ENCODE results near the gene PTPRD. TPM values are rescaled to one million over a fixed set of nuclear protein-coding genes. Genes with fewer than 3 reads are reported as not detected.

PTPRD gene
- total RNA-seq, 2 experiments from 2014 or later, result 0.03 TPM; not detected in 1

DNA sequence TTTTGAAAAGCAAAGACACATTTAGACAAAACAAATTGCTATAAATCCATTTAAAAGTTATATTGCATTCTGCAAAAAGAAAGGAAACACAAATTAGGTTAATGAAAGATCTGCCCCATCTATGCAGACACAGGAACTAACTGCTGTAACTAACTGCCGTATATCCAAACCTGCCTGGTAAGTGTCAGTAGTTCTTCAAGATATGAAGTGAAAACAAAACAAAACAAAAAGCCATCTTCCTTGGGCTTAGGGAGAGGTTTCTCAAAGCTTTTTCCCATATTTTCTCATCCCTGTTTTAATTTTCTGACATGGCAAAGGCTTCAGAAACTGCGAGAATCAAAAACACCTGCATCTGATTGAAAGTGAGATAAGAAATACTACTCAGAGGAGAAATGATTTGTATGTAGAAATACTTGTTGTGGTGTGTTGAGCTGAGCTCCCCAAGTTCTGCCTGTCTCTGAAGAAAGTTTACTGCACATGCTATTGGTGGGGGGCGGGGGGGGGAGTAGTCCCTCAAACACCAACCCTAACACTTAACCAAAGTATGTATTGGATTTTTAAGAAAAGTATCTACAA is 750.5 kb downstream of the PTPRD start:
- H3K9me2 ChIP-seq (ENCODE audit: insufficient read depth, low read length), result no peaks in the 10 kb centered on the region
- ChIA-PET POLR2A (interaction anchor here (0.7 to 6.2 kb wide), 2 partner anchors 15 to 37 kb away, joined by 4 to 57 read pairs; no protein-coding TSS in a partner anchor), CTCF (ENCODE audit: unreplicated experiment) (no interaction called here)
- H3K4me1 ChIP-seq (ENCODE audit: insufficient read depth, low read length, poor library complexity, severe bottlenecking), result no peaks in the 10 kb centered on the region
- no peak overlapping the region for H2AFZ ChIP-seq (ENCODE audit: low read length)
- intact Hi-C loops (cut with micrococcal nuclease; ENCODE audit: unreplicated experiment), result no loop called here
- H3K9me3 ChIP-seq (ENCODE audit: low read length), result no peaks in the 10 kb centered on the region
- H3K36me3 ChIP-seq (ENCODE audit: insufficient read depth, low read length), result no peaks in the 10 kb centered on the region
- no peaks in the 10 kb centered on the region for H3K79me2 ChIP-seq (ENCODE audit: insufficient read depth, low read depth, low read length)
- no peak overlapping the region for H3K4me3 ChIP-seq (ENCODE audit: low read depth, low read length, poor library complexity, severe bottlenecking)
- DNase-seq (ENCODE audit: low spot score), result no peak
- H4K20me1 ChIP-seq (ENCODE audit: insufficient read depth, low read length), result no peaks in the 10 kb centered on the region
- no TSS peak for BruUV-seq (replicated peaks)
- TF ChIP-seq EZH2phosphoT487 (IDR thresholded peaks at IDR 0.05; ENCODE audit: borderline replicate concordance, low read depth, low read length), result no peak
- TF ChIP-seq, protein P1, sequence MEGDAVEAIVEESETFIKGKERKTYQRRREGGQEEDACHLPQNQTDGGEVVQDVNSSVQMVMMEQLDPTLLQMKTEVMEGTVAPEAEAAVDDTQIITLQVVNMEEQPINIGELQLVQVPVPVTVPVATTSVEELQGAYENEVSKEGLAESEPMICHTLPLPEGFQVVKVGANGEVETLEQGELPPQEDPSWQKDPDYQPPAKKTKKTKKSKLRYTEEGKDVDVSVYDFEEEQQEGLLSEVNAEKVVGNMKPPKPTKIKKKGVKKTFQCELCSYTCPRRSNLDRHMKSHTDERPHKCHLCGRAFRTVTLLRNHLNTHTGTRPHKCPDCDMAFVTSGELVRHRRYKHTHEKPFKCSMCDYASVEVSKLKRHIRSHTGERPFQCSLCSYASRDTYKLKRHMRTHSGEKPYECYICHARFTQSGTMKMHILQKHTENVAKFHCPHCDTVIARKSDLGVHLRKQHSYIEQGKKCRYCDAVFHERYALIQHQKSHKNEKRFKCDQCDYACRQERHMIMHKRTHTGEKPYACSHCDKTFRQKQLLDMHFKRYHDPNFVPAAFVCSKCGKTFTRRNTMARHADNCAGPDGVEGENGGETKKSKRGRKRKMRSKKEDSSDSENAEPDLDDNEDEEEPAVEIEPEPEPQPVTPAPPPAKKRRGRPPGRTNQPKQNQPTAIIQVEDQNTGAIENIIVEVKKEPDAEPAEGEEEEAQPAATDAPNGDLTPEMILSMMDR (conservative IDR thresholded peaks at IDR 0.05; ENCODE audit: low read length), result no peak
- no peak overlapping the region for H3K27ac ChIP-seq (ENCODE audit: low read depth, low read length, poor library complexity, severe bottlenecking)
- H3K4me2 ChIP-seq (ENCODE audit: low read length), result no peak overlapping the region

DNA sequence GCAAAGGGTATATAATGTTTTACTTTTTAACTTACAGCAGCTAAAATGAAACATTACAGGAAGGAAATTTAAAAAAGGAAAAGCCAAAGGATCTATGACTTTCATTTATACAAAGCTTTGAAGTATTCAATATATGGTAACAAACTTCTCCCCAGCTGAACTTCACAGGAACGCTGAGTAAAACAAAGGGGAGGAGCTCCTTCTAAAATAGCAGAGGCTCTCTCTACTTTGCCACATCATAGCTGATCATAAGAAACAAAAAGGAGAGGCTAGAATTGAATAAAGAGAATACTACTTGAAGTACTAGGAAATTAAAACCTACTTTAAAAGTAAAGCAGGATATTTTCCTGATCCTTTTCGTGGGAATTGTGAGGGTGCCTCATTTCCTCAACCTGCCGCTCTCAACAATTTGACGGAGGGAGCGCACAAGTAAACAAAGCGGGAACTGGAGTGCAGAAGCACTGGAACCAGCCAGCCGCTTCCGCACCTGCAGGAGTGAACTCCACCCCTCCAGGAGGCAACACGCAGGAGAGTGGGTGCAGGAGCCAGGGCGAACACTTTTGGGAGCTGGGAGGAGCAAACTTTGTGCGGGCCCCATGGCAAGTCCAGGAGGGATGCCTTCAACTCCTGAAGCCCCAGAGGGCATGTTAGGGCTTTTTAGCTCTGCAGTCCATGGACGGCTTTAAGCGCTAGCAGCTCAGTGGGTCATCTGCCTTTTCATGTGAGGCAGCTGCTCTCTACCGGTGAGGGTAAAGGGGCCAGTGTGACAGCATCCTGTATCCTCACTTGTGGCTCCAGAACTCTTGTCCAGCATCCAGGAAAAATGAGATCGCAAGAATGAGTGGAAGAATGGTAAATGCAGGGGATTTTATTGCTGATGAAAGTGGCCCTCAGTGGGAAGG is 757.4 kb downstream of the PTPRD start:
- no peak overlapping the region for H3K27ac ChIP-seq (ENCODE audit: low read depth, low read length, poor library complexity, severe bottlenecking)
- POLR2A ChIA-PET, result interaction anchor here (0.7 to 2.4 kb wide), 4 partner anchors 9 to 12 kb away, joined by 3 to 14 read pairs (median 6); no protein-coding TSS in a partner anchor
- H3K4me1 ChIP-seq (ENCODE audit: insufficient read depth, low read length, poor library complexity, severe bottlenecking), result no peaks in the 10 kb centered on the region
- no peaks in the 10 kb centered on the region for H3K9me3 ChIP-seq (ENCODE audit: low read length)
- no peak overlapping the region for H2AFZ ChIP-seq (ENCODE audit: low read length)
- no TSS peak for BruUV-seq (replicated peaks)
- DNase-seq (ENCODE audit: low spot score), result no peak
- no peaks in the 10 kb centered on the region for H3K9me2 ChIP-seq (ENCODE audit: insufficient read depth, low read length)
- no peaks in the 10 kb centered on the region for H4K20me1 ChIP-seq (ENCODE audit: insufficient read depth, low read length)
- CTCF ChIA-PET (ENCODE audit: unreplicated experiment), result interaction anchor here (0.9 kb wide), 1 partner anchor 10 kb away, joined by 4 read pairs; no protein-coding TSS in a partner anchor
- H3K4me3 ChIP-seq (ENCODE audit: low read depth, low read length, poor library complexity, severe bottlenecking), result no peak overlapping the region
- H3K79me2 ChIP-seq (ENCODE audit: insufficient read depth, low read depth, low read length), result no peaks in the 10 kb centered on the region
- no peak for TF ChIP-seq EZH2phosphoT487 (IDR thresholded peaks at IDR 0.05; ENCODE audit: borderline replicate concordance, low read depth, low read length)
- H3K4me2 ChIP-seq (ENCODE audit: low read length), result no peak overlapping the region
- no peaks in the 10 kb centered on the region for H3K36me3 ChIP-seq (ENCODE audit: insufficient read depth, low read length)
- intact Hi-C loops (cut with micrococcal nuclease; ENCODE audit: unreplicated experiment), result no loop called here

DNA sequence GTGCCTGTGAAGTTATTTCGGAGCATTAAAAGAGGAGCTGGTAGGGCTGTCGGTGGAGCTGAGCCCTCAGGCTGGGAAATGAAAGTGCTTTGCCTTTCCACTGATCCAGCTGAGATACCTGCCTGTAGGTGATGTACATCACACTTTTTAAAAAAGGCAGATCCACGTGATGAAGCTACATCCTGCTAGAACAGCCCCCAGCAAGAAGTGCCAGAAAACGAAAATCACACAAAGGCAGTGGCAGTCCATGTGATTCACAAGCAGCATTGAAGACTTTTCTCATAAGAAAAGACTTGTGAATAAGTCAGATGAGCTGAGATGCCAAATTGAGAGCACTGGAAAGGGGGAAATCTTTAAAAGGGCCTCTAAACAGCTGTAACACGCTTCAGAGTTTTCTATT is 765.1 kb downstream of the PTPRD start:
- H3K27ac ChIP-seq (ENCODE audit: low read depth, low read length, poor library complexity, severe bottlenecking), result no peak overlapping the region
- H3K4me3 ChIP-seq (ENCODE audit: low read depth, low read length, poor library complexity, severe bottlenecking), result no peak overlapping the region
- no peaks in the 10 kb centered on the region for H3K4me1 ChIP-seq (ENCODE audit: insufficient read depth, low read length, poor library complexity, severe bottlenecking)
- no peaks in the 10 kb centered on the region for H3K9me3 ChIP-seq (ENCODE audit: low read length)
- H3K36me3 ChIP-seq (ENCODE audit: insufficient read depth, low read length), result no peaks in the 10 kb centered on the region
- no peak overlapping the region for H2AFZ ChIP-seq (ENCODE audit: low read length)
- CTCF ChIA-PET (ENCODE audit: unreplicated experiment), result interaction anchor here (0.9 to 1.2 kb wide), 2 partner anchors 34 to 47 kb away, joined by 3 read pairs; no protein-coding TSS in a partner anchor
- intact Hi-C loops (cut with micrococcal nuclease; ENCODE audit: unreplicated experiment), result loop anchor here (5.0 kb wide), 1 partner anchor 55 kb away; no protein-coding TSS in a partner anchor
- BruUV-seq (replicated peaks), result no TSS peak
- no peak for DNase-seq (ENCODE audit: low spot score)
- H3K9me2 ChIP-seq (ENCODE audit: insufficient read depth, low read length), result no peaks in the 10 kb centered on the region
- POLR2A ChIA-PET, result interaction anchor here (0.9 to 8.3 kb wide), 7 partner anchors 14 to 56 kb away, joined by 3 to 57 read pairs (median 4); no protein-coding TSS in a partner anchor
- H4K20me1 ChIP-seq (ENCODE audit: insufficient read depth, low read length), result no peaks in the 10 kb centered on the region
- H3K4me2 ChIP-seq (ENCODE audit: low read length), result no peak overlapping the region
- no peaks in the 10 kb centered on the region for H3K79me2 ChIP-seq (ENCODE audit: insufficient read depth, low read depth, low read length)
- no peak for TF ChIP-seq EZH2phosphoT487 (IDR thresholded peaks at IDR 0.05; ENCODE audit: borderline replicate concordance, low read depth, low read length)
- TF ChIP-seq, protein P1 (conservative IDR thresholded peaks at IDR 0.05; ENCODE audit: low read length), result no peak

Data from OCI-LY7 (cell line).